K562 (cell line): ENCODE data around the gene ZNF620. TPM values are rescaled to one million over a fixed set of nuclear protein-coding genes. Genes with fewer than 3 reads are reported as not detected.
A peak's percentile ranks its signal among the peaks of the same experiment; 100 is the strongest.

Experiments used
- ATAC-seq: fragments of 200-7000 bp; cut with Tn5 transposase; 3 replicates; pipeline ENCODE4 v1.9.1; 2020; ENCODE audit warnings: moderate library complexity
- BruUV-seq: library from RNA; stranded (reverse); fragments of 400-500 nt; replicated peaks from 2 replicates; lab custom pipeline; 2021; lab: Mats Ljungman, UMichigan
- CTCF ChIA-PET: fragments of 300-600 bp; formaldehyde crosslinking; extraction: SDS; loops from one replicate; lab custom pipeline; 2021; ENCODE audit warnings: low intra/inter-chr PET ratio; lab: Yijun Ruan, JAX
- POLR2A ChIA-PET: fragments of 300-600, 350-650 bp; sonication (Branson Sonifier 250); formaldehyde crosslinking; extraction: SDS; loops from one replicate; lab custom pipeline; 2021; ENCODE audit warnings: antibody characterized with exemption, inconsistent platforms; lab: Yijun Ruan, JAX
- DNase-seq, 4 experiments: peaks; one replicate each; pipeline versions ENCODE4 v3.0.0 to v3.0.0-alpha.2; 2011 to 2018; ENCODE audit warnings: low spot score in 3 of 4, mixed read lengths in 3 of 4; ENCODE audit errors: extremely low read depth in 1 of 4
- FAIRE-seq: peaks from 2 replicates; lab custom pipeline; 2011; peaks lifted over from hg19 to GRCh38; lab: Jason Lieb, UNC
- H2AFZ ChIP-seq: 2 replicates; pipeline ENCODE4 v1.6.0; 2011; ENCODE audit warnings: low read depth, low read length, control low read depth, inconsistent platforms
- H3K27ac ChIP-seq: fragments of 200-600 bp; 3 replicates; pipeline ENCODE4 v1.8.0; 2011; ENCODE audit warnings: low read depth, mild to moderate bottlenecking, control low read depth, inconsistent platforms, low read length, moderate library complexity, mixed read lengths; ENCODE audit errors: extremely low read depth
- H3K27me3 ChIP-seq, 2 experiments: fragments of 300-600 bp in 1 of 2; 2 replicates in 1 of 2; 3 replicates in 1 of 2; pipeline versions ENCODE4 v1.6.0 to v1.8.0; 2011; ENCODE audit warnings: inconsistent platforms in 2 of 2, low read length in 2 of 2, mild to moderate bottlenecking in 1 of 2, mixed read lengths in 1 of 2, moderate library complexity in 1 of 2; ENCODE audit not compliant: control insufficient read depth in 2 of 2, insufficient read depth in 2 of 2
- H3K36me3 ChIP-seq: fragments of 300-600 bp; 3 replicates; pipeline ENCODE4 v1.8.0; 2011; ENCODE audit warnings: mild to moderate bottlenecking, low read length, inconsistent platforms; ENCODE audit not compliant: control insufficient read depth, insufficient read depth
- H3K4me1 ChIP-seq, 2 experiments: fragments of 200-600 bp in 1 of 2; replicated peaks in 1 of 2; 2 replicates in 1 of 2; 3 replicates in 1 of 2; pipeline versions ENCODE4 v1.5.1 to v1.8.0; 2011; ENCODE audit warnings: inconsistent platforms in 2 of 2, low read length in 2 of 2, mild to moderate bottlenecking in 1 of 2, mixed read lengths in 1 of 2, moderate library complexity in 1 of 2; ENCODE audit not compliant: control insufficient read depth in 2 of 2, insufficient read depth in 2 of 2
- H3K4me2 ChIP-seq: 2 replicates; pipeline ENCODE4 v1.6.1; 2011; ENCODE audit warnings: low read length, control low read depth, inconsistent platforms, mixed read lengths; ENCODE audit not compliant: insufficient read depth
- H3K4me3 ChIP-seq: fragments of 200-600 bp; sonication (generic), shearing (Covaris generic); 2 replicates; pipeline ENCODE4 v1.5.1; 2016; ENCODE audit warnings: control low read depth, inconsistent platforms
- H3K79me2 ChIP-seq: fragments of 200-600 bp; 3 replicates; pipeline ENCODE4 v1.8.0; 2011; ENCODE audit warnings: low read length, inconsistent platforms; ENCODE audit not compliant: control insufficient read depth, insufficient read depth
- H3K9ac ChIP-seq, 2 experiments: 2 replicates each; pipeline versions ENCODE4 v1.6.0 to v1.6.1; 2011; ENCODE audit warnings: low read depth in 2 of 2, low read length in 2 of 2, control low read depth in 1 of 2, inconsistent platforms in 1 of 2, mild to moderate bottlenecking in 1 of 2, mixed read lengths in 1 of 2; ENCODE audit not compliant: insufficient read depth in 1 of 2
- H3K9me1 ChIP-seq: one replicate; pipeline ENCODE4 v1.6.0; 2011; ENCODE audit warnings: inconsistent platforms, mild to moderate bottlenecking, low read length, moderate library complexity; ENCODE audit not compliant: control insufficient read depth, insufficient read depth
- H3K9me3 ChIP-seq: replicated peaks from 2 replicates; pipeline ENCODE4 v1.5.1; 2011; ENCODE audit warnings: low read depth, low read length, inconsistent platforms; ENCODE audit not compliant: control insufficient read depth, insufficient read depth
- H4K20me1 ChIP-seq: replicated peaks from 2 replicates; pipeline ENCODE4 v1.6.1; 2011; ENCODE audit warnings: low read length, inconsistent platforms, mixed read lengths; ENCODE audit not compliant: control insufficient read depth, insufficient read depth
- CXXC5 ChIP-seq: fragments of 250-450 bp; sonication (Bioruptor Pico); IDR thresholded peaks from 2 replicates; pipeline ENCODE4 v1.8.0; 2022; ENCODE audit warnings: inconsistent platforms, mild to moderate bottlenecking, moderate library complexity
- GTF2E2 ChIP-seq: fragments of 200-800 bp; sonication (Bioruptor generic); IDR thresholded peaks from 2 replicates; pipeline ENCODE4 v1.6.1; 2016; ENCODE audit warnings: missing genetic modification characterization, missing compliant biosample characterization
- GTF2F1 ChIP-seq: IDR thresholded peaks from 2 replicates; pipeline ENCODE4 v1.6.1; 2011; ENCODE audit warnings: low read depth, low read length, improper control_type of control experiment
- HDAC3 ChIP-seq: fragments of 450-650 bp; IDR thresholded peaks from 2 replicates; pipeline ENCODE4 v1.6.1; 2018; ENCODE audit warnings: borderline replicate concordance, mild to moderate bottlenecking, moderate library complexity; ENCODE audit not compliant: partially characterized antibody
- SRF ChIP-seq, 2 experiments: fragments of 250-450, 450-650 bp in 1 of 2; sonication (Bioruptor Pico) in 1 of 2; sonication (generic) in 1 of 2; formaldehyde crosslinking; IDR thresholded peaks; 2 replicates each; pipeline versions ENCODE4 v1.5.0 to v1.5.1; 2020 to 2022; ENCODE audit warnings: mild to moderate bottlenecking in 1 of 2, missing genetic modification reagents in 1 of 2
- WGBS: fragments of 100-300 bp; shearing (Covaris generic); methylation state at CpG from one replicate; pipeline ENCODE4 v1.1.6; 2016; ENCODE audit warnings: low coverage, mixed read lengths; ENCODE audit not compliant: insufficient coverage; ENCODE audit errors: missing lambda C conversion rate; 5-methylcytosine and 5-hydroxymethylcytosine counted together
- in situ Hi-C: fragments of 300-500 bp; cut with MboI; formaldehyde crosslinking; loops from 4 replicates; pipeline ENCODE4 v1.15.0; 2018; ENCODE audit warnings: inconsistent platforms, mixed read lengths
- intact Hi-C: fragments of 100-400 bp; cut with micrococcal nuclease; formaldehyde crosslinking; loops from 2 replicates; pipeline ENCODE4 v1.14.2; 2022
- polyA plus RNA-seq, 8 experiments: library from polyadenylated mRNA; depleted of rRNA in 4 of 8; stranded (reverse) in 5 of 8; unstranded in 3 of 8; fragments of >200 nt; fragmentation: Nextera tagmentation in 2 of 8; fragmentation: Illumina TruSeq in 1 of 8; extraction: Ambion mirVana in 2 of 8; extraction: Trizol in 1 of 8; gene quantifications; 2 replicates each; pipeline versions ENCODE4 v1.2.1 to v1.2.3, GENCODE V29; 2011 to 2014; ENCODE audit warnings: inconsistent platforms in 1 of 8, missing spikeins in 1 of 8
- total RNA-seq, 7 experiments: library from RNA; depleted of rRNA in 6 of 7; stranded (reverse); fragments of >200 nt in 6 of 7; fragmentation: Illumina TruSeq in 2 of 7; extraction: Trizol in 2 of 7; gene quantifications; 2 replicates each; pipeline versions ENCODE4 v1.2.1 to v1.2.3, GENCODE V29; 2011 to 2021; ENCODE audit warnings: low replicate concordance in 1 of 7
- TF ChIP-seq, protein P1 (sequence below), 2 experiments: fragments of 150-350 bp in 1 of 2; IDR thresholded peaks; 2 replicates each; pipeline ENCODE4 v1.6.1; 2012 to 2016; ENCODE audit warnings: low read depth in 2 of 2, low read length in 2 of 2, mild to moderate bottlenecking in 1 of 2, moderate library complexity in 1 of 2
- TF ChIP-seq, protein P2 (sequence below): fragments of 200-800 bp; sonication (Bioruptor generic); IDR thresholded peaks from 2 replicates; pipeline ENCODE4 v1.6.1; 2017; ENCODE audit warnings: missing genetic modification characterization, missing compliant biosample characterization
- TF ChIP-seq, protein P3 (sequence below): fragments of 450-650 bp; IDR thresholded peaks from 2 replicates; pipeline ENCODE4 v1.7.0; 2016; ENCODE audit warnings: borderline replicate concordance
- TF ChIP-seq, protein P4 (sequence below): fragments of 250-450 bp; sonication (Bioruptor Pico); IDR thresholded peaks from 2 replicates; pipeline ENCODE4 v1.8.0; 2021; ENCODE audit warnings: mild to moderate bottlenecking, moderate library complexity

Gene ZNF620
- total and polyA plus RNA-seq, 9 of the 15 experiments (the other 6 are each of a cell fraction or from before 2014, with no cell fraction given) = 1.2 to 5.5 (median 3.3) TPM

DNA sequence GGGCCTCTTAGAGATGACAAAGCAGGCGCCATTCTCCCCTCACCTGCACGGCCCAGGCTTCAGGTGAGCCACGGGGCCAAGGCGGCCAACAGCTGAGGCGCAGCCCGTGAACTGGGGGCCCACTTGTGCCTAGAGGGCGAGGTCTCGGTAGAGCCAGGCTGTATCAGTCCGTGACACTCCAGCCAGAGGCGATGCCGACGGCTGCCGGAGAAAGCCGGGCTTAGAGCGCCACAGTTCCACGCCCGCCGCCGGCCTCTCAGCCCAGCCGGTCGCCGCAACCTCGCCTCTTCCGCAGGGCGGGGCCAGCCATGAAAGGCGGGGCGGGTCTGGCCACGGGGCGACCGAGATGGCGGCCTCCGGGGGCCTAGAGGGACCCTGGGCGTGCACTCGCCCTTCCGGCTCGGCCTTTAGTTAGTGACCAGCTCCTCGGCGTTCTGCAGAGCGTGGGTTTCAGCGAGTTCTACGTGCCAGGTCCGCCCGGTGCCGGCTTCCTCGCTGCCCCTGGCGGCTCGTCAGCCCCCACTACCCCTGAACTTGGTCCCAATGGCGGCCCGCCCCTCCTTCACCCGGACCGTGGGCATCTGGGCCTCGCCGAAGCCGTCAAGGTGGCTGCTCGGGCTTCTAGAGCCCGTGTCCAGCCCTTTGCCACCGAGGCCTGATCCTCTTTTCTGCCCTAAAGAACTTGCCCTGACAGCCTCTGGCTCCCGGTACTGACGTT lies 18.9 kb downstream of the ZNF620 start, which contains the start of gene ZNF621:
Gene ZNF621, plus strand, starts transcription at position 393 of the 718 bp plus-strand sequence. CDS start 881 bp downstream, outside the sequence.
- H3K36me3 ChIP-seq = peaks cover 32% of the 10 kb centered on the region
- no peaks in the 10 kb centered on the region for H3K27me3 ChIP-seq
- in situ Hi-C loops = no loop called here
- peak within 1 kb of the TSS; percentile 92 to 99 for H3K9ac ChIP-seq
- ChIA-PET POLR2A (interaction anchor here (0.6 to 2.5 kb wide), 20 partner anchors 12 to 1118 kb away, joined by 3 to 11 read pairs (median 3); partner anchors contain the start of genes RPL14, ZNF619 and ZNF620), CTCF (interaction anchor here (0.6 to 1.3 kb wide), 2 partner anchors 197 to 1514 kb away, joined by 3 to 6 read pairs; no protein-coding TSS in a partner anchor)
- FAIRE-seq (peak; percentile 51), ATAC-seq (peak; percentile 99), DNase-seq (peak; percentile 95 to 98 (median 98))
- no peaks in the 10 kb centered on the region for H3K9me3 ChIP-seq
- H3K4me2 ChIP-seq = peak within 1 kb of the TSS; percentile 90
- H3K9me1 ChIP-seq = no peaks in the 10 kb centered on the region
- peaks cover 25% of the 10 kb centered on the region for H3K79me2 ChIP-seq
- peak within 1 kb of the TSS; percentile 88 for H3K27ac ChIP-seq
- peak within 1 kb of the TSS; percentile 92 for H2AFZ ChIP-seq
- WGBS = 2% methylated on average over 53 of the region's 59 CpGs
- intact Hi-C loops = loop anchor here (2.0 kb wide), 1 partner anchor 72 kb away; no protein-coding TSS in a partner anchor
- H3K4me3 ChIP-seq = peak within 1 kb of the TSS; percentile 87
- peaks cover 9 to 12% of the 10 kb centered on the region in 2 experiments; a peak in 4 of 5 replicates for H3K4me1 ChIP-seq
- no peaks in the 10 kb centered on the region for H4K20me1 ChIP-seq
- no TSS peak for BruUV-seq
- TF ChIP-seq, protein P1, sequence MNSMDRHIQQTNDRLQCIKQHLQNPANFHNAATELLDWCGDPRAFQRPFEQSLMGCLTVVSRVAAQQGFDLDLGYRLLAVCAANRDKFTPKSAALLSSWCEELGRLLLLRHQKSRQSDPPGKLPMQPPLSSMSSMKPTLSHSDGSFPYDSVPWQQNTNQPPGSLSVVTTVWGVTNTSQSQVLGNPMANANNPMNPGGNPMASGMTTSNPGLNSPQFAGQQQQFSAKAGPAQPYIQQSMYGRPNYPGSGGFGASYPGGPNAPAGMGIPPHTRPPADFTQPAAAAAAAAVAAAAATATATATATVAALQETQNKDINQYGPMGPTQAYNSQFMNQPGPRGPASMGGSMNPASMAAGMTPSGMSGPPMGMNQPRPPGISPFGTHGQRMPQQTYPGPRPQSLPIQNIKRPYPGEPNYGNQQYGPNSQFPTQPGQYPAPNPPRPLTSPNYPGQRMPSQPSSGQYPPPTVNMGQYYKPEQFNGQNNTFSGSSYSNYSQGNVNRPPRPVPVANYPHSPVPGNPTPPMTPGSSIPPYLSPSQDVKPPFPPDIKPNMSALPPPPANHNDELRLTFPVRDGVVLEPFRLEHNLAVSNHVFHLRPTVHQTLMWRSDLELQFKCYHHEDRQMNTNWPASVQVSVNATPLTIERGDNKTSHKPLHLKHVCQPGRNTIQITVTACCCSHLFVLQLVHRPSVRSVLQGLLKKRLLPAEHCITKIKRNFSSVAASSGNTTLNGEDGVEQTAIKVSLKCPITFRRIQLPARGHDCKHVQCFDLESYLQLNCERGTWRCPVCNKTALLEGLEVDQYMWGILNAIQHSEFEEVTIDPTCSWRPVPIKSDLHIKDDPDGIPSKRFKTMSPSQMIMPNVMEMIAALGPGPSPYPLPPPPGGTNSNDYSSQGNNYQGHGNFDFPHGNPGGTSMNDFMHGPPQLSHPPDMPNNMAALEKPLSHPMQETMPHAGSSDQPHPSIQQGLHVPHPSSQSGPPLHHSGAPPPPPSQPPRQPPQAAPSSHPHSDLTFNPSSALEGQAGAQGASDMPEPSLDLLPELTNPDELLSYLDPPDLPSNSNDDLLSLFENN (IDR thresholded peaks at IDR 0.05; ENCODE audit: low read depth in 2 of 2, low read length in 2 of 2) = peak in 1 of 2 experiments; percentile 78; a peak in 2 of 4 replicates
- TF ChIP-seq HDAC3 (no peak), CXXC5 (CRISPR knock-in tag) (peak; percentile 90), SRF (CRISPR knock-in tag; IDR thresholded peaks at IDR 0.05) (peak in 1 of 2 experiments; percentile 89; a peak in 2 of 4 replicates), GTF2F1 (peak; percentile 37; the same call in 1 of the 2 replicates), GTF2E2 (peak; percentile 99)
- TF ChIP-seq, protein P2, sequence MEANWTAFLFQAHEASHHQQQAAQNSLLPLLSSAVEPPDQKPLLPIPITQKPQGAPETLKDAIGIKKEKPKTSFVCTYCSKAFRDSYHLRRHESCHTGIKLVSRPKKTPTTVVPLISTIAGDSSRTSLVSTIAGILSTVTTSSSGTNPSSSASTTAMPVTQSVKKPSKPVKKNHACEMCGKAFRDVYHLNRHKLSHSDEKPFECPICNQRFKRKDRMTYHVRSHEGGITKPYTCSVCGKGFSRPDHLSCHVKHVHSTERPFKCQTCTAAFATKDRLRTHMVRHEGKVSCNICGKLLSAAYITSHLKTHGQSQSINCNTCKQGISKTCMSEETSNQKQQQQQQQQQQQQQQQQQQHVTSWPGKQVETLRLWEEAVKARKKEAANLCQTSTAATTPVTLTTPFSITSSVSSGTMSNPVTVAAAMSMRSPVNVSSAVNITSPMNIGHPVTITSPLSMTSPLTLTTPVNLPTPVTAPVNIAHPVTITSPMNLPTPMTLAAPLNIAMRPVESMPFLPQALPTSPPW = peak; percentile 82
- TF ChIP-seq, protein P3, sequence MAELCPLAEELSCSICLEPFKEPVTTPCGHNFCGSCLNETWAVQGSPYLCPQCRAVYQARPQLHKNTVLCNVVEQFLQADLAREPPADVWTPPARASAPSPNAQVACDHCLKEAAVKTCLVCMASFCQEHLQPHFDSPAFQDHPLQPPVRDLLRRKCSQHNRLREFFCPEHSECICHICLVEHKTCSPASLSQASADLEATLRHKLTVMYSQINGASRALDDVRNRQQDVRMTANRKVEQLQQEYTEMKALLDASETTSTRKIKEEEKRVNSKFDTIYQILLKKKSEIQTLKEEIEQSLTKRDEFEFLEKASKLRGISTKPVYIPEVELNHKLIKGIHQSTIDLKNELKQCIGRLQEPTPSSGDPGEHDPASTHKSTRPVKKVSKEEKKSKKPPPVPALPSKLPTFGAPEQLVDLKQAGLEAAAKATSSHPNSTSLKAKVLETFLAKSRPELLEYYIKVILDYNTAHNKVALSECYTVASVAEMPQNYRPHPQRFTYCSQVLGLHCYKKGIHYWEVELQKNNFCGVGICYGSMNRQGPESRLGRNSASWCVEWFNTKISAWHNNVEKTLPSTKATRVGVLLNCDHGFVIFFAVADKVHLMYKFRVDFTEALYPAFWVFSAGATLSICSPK = no peak
- TF ChIP-seq, protein P4, sequence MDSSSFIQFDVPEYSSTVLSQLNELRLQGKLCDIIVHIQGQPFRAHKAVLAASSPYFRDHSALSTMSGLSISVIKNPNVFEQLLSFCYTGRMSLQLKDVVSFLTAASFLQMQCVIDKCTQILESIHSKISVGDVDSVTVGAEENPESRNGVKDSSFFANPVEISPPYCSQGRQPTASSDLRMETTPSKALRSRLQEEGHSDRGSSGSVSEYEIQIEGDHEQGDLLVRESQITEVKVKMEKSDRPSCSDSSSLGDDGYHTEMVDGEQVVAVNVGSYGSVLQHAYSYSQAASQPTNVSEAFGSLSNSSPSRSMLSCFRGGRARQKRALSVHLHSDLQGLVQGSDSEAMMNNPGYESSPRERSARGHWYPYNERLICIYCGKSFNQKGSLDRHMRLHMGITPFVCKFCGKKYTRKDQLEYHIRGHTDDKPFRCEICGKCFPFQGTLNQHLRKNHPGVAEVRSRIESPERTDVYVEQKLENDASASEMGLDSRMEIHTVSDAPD = no peak
